ENCODE data around the gene TNN. TPM values are rescaled to one million over a fixed set of nuclear protein-coding genes. Genes with fewer than 3 reads are reported as not detected.

Gene TNN
- total RNA-seq, 4 donors from 2014 or later, result 0.19 to 6.9 (median 0.40) TPM

GRCh38 chr1:175155473-175155856 lies 87.8 kb downstream of the TNN start:
- ATAC-seq (ENCODE audit: low FRiP score) (no peak), DNase-seq (ENCODE audit: low spot score) (no peak)
- TF ChIP-seq CTCF (IDR thresholded peaks at IDR 0.05), result no peak

DNA sequence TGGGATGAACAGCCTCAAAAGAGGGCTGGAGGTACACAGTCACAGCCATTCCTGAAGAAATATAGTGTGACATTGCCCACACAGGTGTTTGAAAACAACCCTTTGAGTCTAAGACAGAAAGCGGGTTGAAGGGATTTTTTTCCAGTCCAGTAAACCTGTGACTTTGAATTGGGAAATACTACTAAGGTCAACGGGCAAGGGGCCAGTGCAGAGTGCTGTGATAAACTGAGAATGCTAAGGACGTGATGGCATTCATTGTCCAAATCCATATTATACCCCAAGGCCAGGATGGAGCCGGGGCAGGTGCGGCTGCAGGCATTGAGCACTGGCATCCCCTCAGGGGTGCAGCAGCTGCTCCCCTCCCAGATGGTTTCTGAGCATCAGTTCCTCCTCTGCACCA lies 88.3 kb downstream of the TNN start:
- DNase-seq (ENCODE audit: low spot score), result no peak
- no peak for TF ChIP-seq CTCF (IDR thresholded peaks at IDR 0.05)
- ATAC-seq (ENCODE audit: low FRiP score), result no peak

DNA sequence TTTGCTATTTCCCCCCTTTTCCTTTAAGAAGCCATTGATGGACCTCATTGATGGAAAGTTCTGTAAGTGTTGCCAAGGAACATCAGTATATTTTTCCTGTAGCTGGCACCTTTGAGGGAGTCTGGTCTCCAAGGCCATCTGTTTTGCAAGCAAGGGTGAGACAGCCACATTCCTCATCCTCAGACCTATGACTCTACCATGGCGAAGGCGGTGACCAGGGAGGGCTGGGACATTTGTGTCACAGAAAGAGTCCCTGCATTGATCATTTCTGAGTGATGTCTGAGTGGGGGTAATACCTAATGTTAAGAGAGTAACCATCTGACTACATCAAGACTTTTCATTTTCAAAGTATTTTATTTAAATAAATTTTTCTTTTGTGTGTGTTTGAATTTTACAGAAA lies 89.6 kb downstream of the TNN start:
- DNase-seq (ENCODE audit: low spot score) (no peak), ATAC-seq (ENCODE audit: low FRiP score) (no peak)
- TF ChIP-seq CTCF (IDR thresholded peaks at IDR 0.05), result no peak

GRCh38 chr1:175158170-175158591 lies 90.5 kb downstream of the TNN start:
- TF ChIP-seq CTCF (IDR thresholded peaks at IDR 0.05), result no peak
- ATAC-seq (ENCODE audit: low FRiP score) (no peak), DNase-seq (ENCODE audit: low spot score) (no peak)

GRCh38 chr1:175162955-175163354 lies 95.3 kb downstream of the TNN start:
- no peak for TF ChIP-seq CTCF (IDR thresholded peaks at IDR 0.05)
- DNase-seq (ENCODE audit: low spot score), result no peak
- no peak for ATAC-seq (ENCODE audit: low FRiP score)

DNA sequence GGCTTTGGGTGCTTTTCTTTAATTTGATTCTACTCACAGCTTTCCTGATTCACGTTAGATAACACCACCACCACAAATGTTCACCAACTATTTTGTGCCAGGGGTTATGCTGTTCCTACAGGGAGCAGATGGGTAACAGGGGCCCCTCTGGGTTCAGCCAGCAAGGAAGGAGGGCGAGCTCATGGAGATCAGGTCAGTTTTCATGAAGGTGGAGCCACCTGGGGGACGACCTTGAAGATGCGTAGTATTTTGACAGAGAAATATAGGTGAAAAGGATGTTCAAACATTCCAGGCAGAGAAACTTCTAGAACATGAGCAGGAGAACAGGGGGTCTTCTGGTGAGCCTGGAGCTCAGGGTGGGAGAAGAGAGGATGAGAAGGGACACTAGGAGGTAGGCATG lies 96.1 kb downstream of the TNN start:
- ATAC-seq (ENCODE audit: low FRiP score) (no peak), DNase-seq (ENCODE audit: low spot score) (no peak)
- TF ChIP-seq CTCF (IDR thresholded peaks at IDR 0.05), result no peak

- DNase-seq (ENCODE audit: low spot score) (no peak), ATAC-seq (ENCODE audit: low FRiP score) (no peak)
- TF ChIP-seq CTCF (IDR thresholded peaks at IDR 0.05), result no peak
Observed at GRCh38 chr1:175164751-175165150, 97.1 kb downstream of the TNN start.
